K562 (cell line): ENCODE measurements around the gene NR1D1. TPM values are rescaled to one million over a fixed set of nuclear protein-coding genes. Genes with fewer than 3 reads are reported as not detected.
A peak's percentile ranks its signal among the peaks of the same experiment; 100 is the strongest.

Experiments
- ARHGAP35 ChIP-seq: fragments of 450-650 bp; IDR thresholded peaks from 2 replicates; pipeline ENCODE4 v1.6.1; 2018; ENCODE audit not compliant: partially characterized antibody
- ARID2 ChIP-seq: fragments of 450-650 bp; IDR thresholded peaks from 2 replicates; pipeline ENCODE4 v1.6.1; 2017; ENCODE audit warnings: antibody characterized with exemption, mild to moderate bottlenecking
- CHD1 ChIP-seq: fragments of 200-600 bp; sonication (generic); IDR thresholded peaks from one replicate; pipeline ENCODE4 v1.6.1; 2012; ENCODE audit warnings: mild to moderate bottlenecking, moderate library complexity, low read length, inconsistent platforms
- EP400 ChIP-seq: fragments of 450-650 bp; IDR thresholded peaks from 2 replicates; pipeline ENCODE4 v1.6.1; 2017; ENCODE audit warnings: antibody characterized with exemption, mild to moderate bottlenecking, moderate library complexity
- FOXP1 ChIP-seq: sonication (generic); formaldehyde crosslinking; IDR thresholded peaks from 2 replicates; pipeline ENCODE4 v1.8.0; 2022; ENCODE audit warnings: mild to moderate bottlenecking, missing genetic modification reagents
- JUNB ChIP-seq: fragments of 450-650 bp; formaldehyde crosslinking; conservative IDR thresholded peaks from 2 replicates; pipeline ENCODE4 v1.4.0; 2020; ENCODE audit warnings: mild to moderate bottlenecking
- MTA1 ChIP-seq: fragments of 450-650 bp; IDR thresholded peaks from 2 replicates; pipeline ENCODE4 v1.6.1; 2017; ENCODE audit warnings: borderline replicate concordance
- NFE2 ChIP-seq: IDR thresholded peaks from 2 replicates; pipeline ENCODE4 v1.6.1; 2014; ENCODE audit warnings: antibody characterized with exemption, low read depth
- PCBP1 ChIP-seq: fragments of 200-400 bp; formaldehyde crosslinking; IDR thresholded peaks from 2 replicates; pipeline ENCODE4 v1.6.1; 2018; ENCODE audit warnings: mild to moderate bottlenecking, low read depth, low read length; ENCODE audit not compliant: poor library complexity, severe bottlenecking
- PHF20 ChIP-seq: fragments of 450-650 bp; IDR thresholded peaks from 2 replicates; pipeline ENCODE4 v1.6.1; 2018; ENCODE audit not compliant: partially characterized antibody
- SIN3B ChIP-seq: fragments of 450-650 bp; IDR thresholded peaks from 2 replicates; pipeline ENCODE4 v1.6.1; 2017; ENCODE audit warnings: low read depth, mild to moderate bottlenecking, moderate library complexity
- SMAD1 ChIP-seq: fragments of 150-350 bp; IDR thresholded peaks from 2 replicates; pipeline ENCODE4 v1.6.1; 2014; ENCODE audit warnings: low read length, low read depth; ENCODE audit not compliant: partially characterized antibody
- WHSC1 ChIP-seq: IDR thresholded peaks from one replicate; pipeline ENCODE4 v1.6.1; 2012; ENCODE audit warnings: low read length, control low read depth, inconsistent platforms
- ZNF311 ChIP-seq: fragments of 250-450 bp; sonication (Bioruptor Pico); IDR thresholded peaks from 2 replicates; pipeline ENCODE4 v1.4.0; 2020; ENCODE audit warnings: mild to moderate bottlenecking, moderate library complexity
- ZNF76 ChIP-seq: fragments of 250-450 bp; sonication (Bioruptor Pico); IDR thresholded peaks from 2 replicates; pipeline ENCODE4 v1.4.0; 2020; ENCODE audit warnings: mild to moderate bottlenecking, moderate library complexity, borderline replicate concordance
- polyA plus RNA-seq, 8 experiments: library from polyadenylated mRNA; depleted of rRNA in 4 of 8; stranded (reverse) in 5 of 8; unstranded in 3 of 8; fragments of >200 nt; fragmentation: Nextera tagmentation in 2 of 8; fragmentation: Illumina TruSeq in 1 of 8; extraction: Ambion mirVana in 2 of 8; extraction: Trizol in 1 of 8; gene quantifications; 2 replicates each; pipeline versions ENCODE4 v1.2.1 to v1.2.3, GENCODE V29; 2011 to 2014; ENCODE audit warnings: inconsistent platforms in 1 of 8, missing spikeins in 1 of 8
- total RNA-seq, 7 experiments: library from RNA; depleted of rRNA in 6 of 7; stranded (reverse); fragments of >200 nt in 6 of 7; fragmentation: Illumina TruSeq in 2 of 7; extraction: Trizol in 2 of 7; gene quantifications; 2 replicates each; pipeline versions ENCODE4 v1.2.1 to v1.2.3, GENCODE V29; 2011 to 2021; ENCODE audit warnings: low replicate concordance in 1 of 7
- TF ChIP-seq, protein P1 (sequence below): fragments of 250-450 bp; sonication (Bioruptor Pico); IDR thresholded peaks from 2 replicates; pipeline ENCODE4 v1.6.1; 2021; ENCODE audit warnings: mild to moderate bottlenecking
- TF ChIP-seq, protein P2 (sequence below): fragments of 250-450 bp; sonication (Bioruptor Pico); IDR thresholded peaks from 2 replicates; pipeline ENCODE4 v1.5.0; 2021; ENCODE audit warnings: mild to moderate bottlenecking, moderate library complexity
- TF ChIP-seq, protein P3 (sequence below): fragments of 450-650 bp; IDR thresholded peaks from 2 replicates; pipeline ENCODE4 v1.6.1; 2018; ENCODE audit warnings: mild to moderate bottlenecking, low read depth; ENCODE audit not compliant: partially characterized antibody

The NR1D1 gene
- total and polyA plus RNA-seq, 9 of the 15 experiments (the other 6 are each of a cell fraction or from before 2014, with no cell fraction given), result 0.25 to 7.7 (median 0.65) TPM

DNA sequence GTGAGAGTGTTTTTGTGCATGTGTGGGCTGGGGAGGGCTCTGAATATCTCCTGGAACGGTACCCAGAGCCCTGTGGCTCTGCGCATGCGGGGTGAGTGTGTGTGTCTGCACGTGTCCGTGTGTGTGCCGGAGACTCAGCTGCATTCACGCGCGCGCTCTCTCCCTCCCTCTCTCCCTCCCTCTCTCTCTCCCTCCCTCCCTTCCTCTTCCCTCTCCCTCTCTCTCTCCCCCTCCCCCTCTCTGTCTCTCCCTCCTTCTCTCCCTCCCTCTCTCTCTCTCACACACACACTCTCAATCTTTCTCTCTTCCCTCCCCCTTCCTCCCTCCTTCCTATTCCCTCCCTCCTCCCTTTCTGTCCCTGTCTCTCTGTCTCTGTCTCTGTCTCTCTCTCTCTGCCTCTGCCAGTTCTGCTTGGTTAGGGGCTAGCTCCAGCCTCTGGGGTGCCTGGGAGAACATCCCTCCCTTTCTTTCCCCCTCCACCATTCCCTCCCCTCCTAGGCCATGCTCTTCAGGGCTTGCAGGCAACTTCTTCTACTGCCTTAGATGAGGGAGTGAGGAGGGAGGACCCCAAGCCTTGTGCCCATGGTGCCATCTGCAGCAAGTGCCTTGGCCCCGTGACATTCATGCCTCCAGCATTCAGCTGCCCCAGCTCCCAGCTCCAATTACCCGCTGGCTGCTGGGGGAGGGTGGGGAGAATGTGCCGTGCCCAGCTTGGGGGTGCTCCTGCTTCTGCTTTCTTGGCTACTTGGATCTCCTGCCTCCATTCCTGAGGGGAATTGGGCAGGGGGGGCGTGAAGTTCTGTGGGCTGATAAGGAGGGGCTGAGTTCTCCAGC, 31.3 kb downstream of the NR1D1 start (continued):
- TF ChIP-seq FOXP1 (CRISPR knock-in tag) (no peak), ARID2 (peak; percentile 61; the same call in 1 of the 2 replicates), ZNF311 (CRISPR knock-in tag) (no peak), PCBP1 (peak; percentile 93), CHD1 (no peak), SMAD1 (no peak), PHF20 (peak; percentile 26), WHSC1 (no peak), NFE2 (no peak), ZNF76 (no peak), JUNB (CRISPR knock-in tag) (no peak), ARHGAP35 (peak; percentile 43), EP400 (peak; percentile 76; the same call in 1 of the 2 replicates), MTA1 (peak; percentile 94), SIN3B (no peak)
- TF ChIP-seq, protein P1, sequence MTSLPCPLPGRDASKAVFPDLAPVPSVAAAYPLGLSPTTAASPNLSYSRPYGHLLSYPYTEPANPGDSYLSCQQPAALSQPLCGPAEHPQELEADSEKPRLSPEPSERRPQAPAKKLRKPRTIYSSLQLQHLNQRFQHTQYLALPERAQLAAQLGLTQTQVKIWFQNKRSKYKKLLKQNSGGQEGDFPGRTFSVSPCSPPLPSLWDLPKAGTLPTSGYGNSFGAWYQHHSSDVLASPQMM, result no peak
- TF ChIP-seq, protein P2, sequence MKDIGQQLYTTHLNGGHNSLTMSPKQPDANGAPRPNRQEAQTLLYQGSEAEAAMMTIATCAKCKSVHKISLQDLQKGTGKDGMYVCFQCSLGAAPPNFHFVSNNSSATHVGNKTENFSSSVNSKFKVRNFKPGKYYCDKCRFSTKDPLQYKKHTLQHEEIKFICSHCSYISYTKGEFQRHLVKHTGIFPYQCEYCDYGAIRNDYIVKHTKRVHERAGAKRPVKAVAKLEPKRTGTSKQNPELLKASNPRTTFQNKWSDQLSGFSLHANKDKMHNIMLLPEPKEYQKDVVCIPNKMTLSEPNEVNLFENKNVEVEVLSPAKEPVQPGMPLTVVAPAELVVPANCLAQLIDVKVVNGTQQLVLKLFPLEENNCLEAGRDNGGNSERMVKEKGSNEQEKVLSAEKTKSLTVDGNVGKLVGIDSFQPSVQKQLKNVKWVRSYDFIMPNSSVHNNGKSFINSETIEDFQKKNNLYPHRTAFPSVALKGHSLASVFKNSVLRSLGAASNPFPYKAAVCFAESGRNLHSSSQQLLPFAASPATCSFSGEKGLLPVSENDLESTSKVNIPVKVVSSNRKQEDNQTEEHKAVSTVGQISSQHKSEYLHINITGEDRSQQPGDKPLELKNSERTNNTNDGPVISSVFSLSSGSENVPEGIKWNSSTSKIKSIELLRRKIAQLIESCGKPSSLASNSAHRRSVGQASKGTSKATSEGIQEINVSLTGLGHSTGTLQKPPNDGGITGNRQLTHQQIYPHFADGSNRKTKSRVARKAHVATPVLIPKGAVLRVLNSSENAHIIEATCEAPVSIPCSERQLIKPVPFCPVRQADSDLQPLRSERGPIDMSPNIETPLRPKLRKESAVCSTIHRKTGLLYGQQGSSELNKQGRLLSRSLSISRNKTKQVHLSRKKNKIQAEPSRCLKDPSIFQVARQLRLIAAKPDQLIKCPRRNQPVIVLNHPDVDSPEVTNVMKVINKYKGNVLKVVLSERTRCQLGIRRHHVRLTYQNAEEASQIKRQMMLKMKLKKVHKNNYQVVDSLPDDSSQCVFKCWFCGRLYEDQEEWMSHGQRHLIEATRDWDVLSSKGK (CRISPR knock-in tag), result no peak
- TF ChIP-seq, protein P3, sequence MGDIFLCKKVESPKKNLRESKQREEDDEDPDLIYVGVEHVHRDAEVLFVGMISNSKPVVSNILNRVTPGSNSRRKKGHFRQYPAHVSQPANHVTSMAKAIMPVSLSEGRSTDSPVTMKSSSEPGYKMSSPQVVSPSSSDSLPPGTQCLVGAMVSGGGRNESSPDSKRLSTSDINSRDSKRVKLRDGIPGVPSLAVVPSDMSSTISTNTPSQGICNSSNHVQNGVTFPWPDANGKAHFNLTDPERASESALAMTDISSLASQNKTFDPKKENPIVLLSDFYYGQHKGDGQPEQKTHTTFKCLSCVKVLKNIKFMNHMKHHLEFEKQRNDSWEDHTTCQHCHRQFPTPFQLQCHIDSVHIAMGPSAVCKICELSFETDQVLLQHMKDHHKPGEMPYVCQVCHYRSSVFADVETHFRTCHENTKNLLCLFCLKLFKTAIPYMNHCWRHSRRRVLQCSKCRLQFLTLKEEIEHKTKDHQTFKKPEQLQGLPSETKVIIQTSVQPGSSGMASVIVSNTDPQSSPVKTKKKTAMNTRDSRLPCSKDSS, result no peak
